Neural cell (in vitro differentiated cells): ENCODE measurements around the gene ROR2. TPM values are rescaled to one million over a fixed set of nuclear protein-coding genes. Genes with fewer than 3 reads are reported as not detected.

Experiments
- H2AFZ ChIP-seq: fragments of 200-600, 300-800 bp; sonication (generic), shearing (Covaris generic); 2 replicates; pipeline ENCODE4 v1.6.0; 2014; ENCODE audit warnings: low read depth, mild to moderate bottlenecking, antibody characterized with exemption, low read length, moderate library complexity
- H3F3A ChIP-seq: fragments of 200-600 bp; shearing (Covaris generic); 2 replicates; pipeline ENCODE4 v1.6.1; 2016; ENCODE audit warnings: mild to moderate bottlenecking, moderate library complexity, mixed read lengths, antibody characterized with exemption, low read length; ENCODE audit not compliant: insufficient read depth, poor library complexity, severe bottlenecking
- H3K27ac ChIP-seq: fragments of 200-600, 300-800 bp; sonication (generic), shearing (Covaris generic); 2 replicates; pipeline ENCODE4 v1.5.1; 2014; ENCODE audit warnings: mild to moderate bottlenecking, low read length, moderate library complexity
- H3K27me3 ChIP-seq: fragments of 300-800, 200-600 bp; sonication (generic), shearing (Covaris generic); 2 replicates; pipeline ENCODE4 v1.6.0; 2014; ENCODE audit warnings: mild to moderate bottlenecking, low read depth, low read length, moderate library complexity; ENCODE audit not compliant: insufficient read depth
- H3K36me3 ChIP-seq: fragments of 300-800, 200-600 bp; sonication (generic), shearing (Covaris generic); 2 replicates; pipeline ENCODE4 v1.5.1; 2014; ENCODE audit warnings: mild to moderate bottlenecking, antibody characterized with exemption, low read length, moderate library complexity; ENCODE audit not compliant: insufficient read depth
- H3K4me2 ChIP-seq: fragments of 300-800, 200-600 bp; sonication (generic), shearing (Covaris generic); 2 replicates; pipeline ENCODE4 v1.6.0; 2014; ENCODE audit warnings: mild to moderate bottlenecking, low read length
- H3K4me3 ChIP-seq: fragments of 300-800, 200-600 bp; sonication (generic), shearing (Covaris generic); 2 replicates; pipeline ENCODE4 v1.5.1; 2014; ENCODE audit warnings: mild to moderate bottlenecking, low read length, moderate library complexity
- H3K79me2 ChIP-seq: fragments of 200-600 bp; shearing (Covaris generic); replicated peaks from 2 replicates; pipeline ENCODE4 v1.6.0; 2014; ENCODE audit warnings: mild to moderate bottlenecking, low read length, moderate library complexity; ENCODE audit not compliant: insufficient read depth
- H3K9ac ChIP-seq: fragments of 300-800, 200-600 bp; sonication (generic), shearing (Covaris generic); 2 replicates; pipeline ENCODE4 v1.6.1; 2016; ENCODE audit warnings: mild to moderate bottlenecking, low read length, mixed read lengths
- H3K9me2 ChIP-seq: fragments of 200-600 bp; shearing (Covaris generic); 2 replicates; pipeline ENCODE4 v1.6.1; 2016; ENCODE audit warnings: mild to moderate bottlenecking, low read length, mixed read lengths; ENCODE audit not compliant: insufficient read depth
- H3K9me3 ChIP-seq: fragments of 200-600, 300-800 bp; sonication (generic), shearing (Covaris generic); 2 replicates; pipeline ENCODE4 v1.6.1; 2016; ENCODE audit warnings: mild to moderate bottlenecking, mixed run types, low read length, moderate library complexity, mixed read lengths
- H4K20me1 ChIP-seq: fragments of 200-600 bp; shearing (Covaris generic); 2 replicates; pipeline ENCODE4 v1.6.1; 2016; ENCODE audit warnings: mild to moderate bottlenecking, mixed run types; ENCODE audit not compliant: insufficient read depth
- EP300 ChIP-seq: fragments of 450-650 bp; conservative IDR thresholded peaks from 2 replicates; pipeline ENCODE4 v1.6.1; 2014; ENCODE audit warnings: antibody characterized with exemption, mild to moderate bottlenecking, moderate library complexity; ENCODE audit not compliant: poor library complexity, severe bottlenecking
- EZH2 ChIP-seq: fragments of 200-600, 300-800 bp; shearing (Covaris generic), sonication (generic); IDR thresholded peaks from 2 replicates; pipeline ENCODE4 v1.6.1; 2014; ENCODE audit warnings: antibody characterized with exemption, low read length, borderline replicate concordance, mild to moderate bottlenecking; ENCODE audit not compliant: insufficient read depth, poor library complexity, severe bottlenecking
- MXI1 ChIP-seq: fragments of 450-650 bp; conservative IDR thresholded peaks from 2 replicates; pipeline ENCODE4 v1.6.1; 2014; ENCODE audit warnings: antibody characterized with exemption, mild to moderate bottlenecking; ENCODE audit not compliant: poor library complexity, severe bottlenecking
- POLR2AphosphoS5 ChIP-seq: IDR thresholded peaks from 2 replicates; pipeline ENCODE4 v1.6.1; 2012
- RAD21 ChIP-seq: fragments of 450-650 bp; conservative IDR thresholded peaks from 2 replicates; pipeline ENCODE4 v1.6.1; 2014; ENCODE audit warnings: antibody characterized with exemption, mild to moderate bottlenecking, moderate library complexity
- REST ChIP-seq: IDR thresholded peaks from 2 replicates; pipeline ENCODE4 v1.6.1; 2012; ENCODE audit warnings: borderline replicate concordance
- SMC3 ChIP-seq: fragments of 450-650 bp; conservative IDR thresholded peaks from 2 replicates; pipeline ENCODE4 v1.6.1; 2014; ENCODE audit warnings: antibody characterized with exemption, mild to moderate bottlenecking, moderate library complexity; ENCODE audit not compliant: poor library complexity
- TAF1 ChIP-seq: IDR thresholded peaks from 2 replicates; pipeline ENCODE4 v1.6.1; 2012; ENCODE audit warnings: low read depth
- polyA plus RNA-seq: library from polyadenylated mRNA; depleted of rRNA; stranded (reverse); fragments of >200 nt; gene quantifications from 2 replicates; pipeline ENCODE4 v1.2.3, GENCODE V29; 2014
- TF ChIP-seq, protein P1 (sequence below): fragments of 450-650 bp; IDR thresholded peaks from 2 replicates; pipeline ENCODE4 v1.5.1; 2014; ENCODE audit warnings: antibody characterized with exemption, mild to moderate bottlenecking, moderate library complexity; ENCODE audit not compliant: poor library complexity, severe bottlenecking

Gene ROR2
- polyA plus RNA-seq, 1 donor from 2014 or later, result 0.33 TPM

DNA sequence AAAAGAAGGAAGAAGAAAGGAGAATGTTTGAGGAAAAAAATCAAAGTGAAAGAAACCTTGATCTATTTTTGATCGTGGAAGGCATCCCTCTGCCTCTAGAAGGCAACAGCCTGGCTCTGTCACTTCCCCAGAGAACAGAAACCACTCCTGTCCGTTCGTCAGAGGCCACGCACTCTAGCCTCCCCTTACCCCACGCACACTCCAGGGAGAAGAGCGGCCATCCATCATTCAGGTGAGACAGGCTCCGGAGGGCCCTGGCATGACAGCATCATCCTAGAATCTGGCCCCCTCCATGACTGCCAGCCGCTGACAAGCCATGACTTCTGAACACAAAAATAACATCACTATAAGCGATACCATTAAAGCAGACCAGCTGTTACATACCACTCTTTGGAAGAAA is 135.8 kb downstream of the ROR2 start:
- H3K9ac ChIP-seq, result no peak overlapping the region

DNA sequence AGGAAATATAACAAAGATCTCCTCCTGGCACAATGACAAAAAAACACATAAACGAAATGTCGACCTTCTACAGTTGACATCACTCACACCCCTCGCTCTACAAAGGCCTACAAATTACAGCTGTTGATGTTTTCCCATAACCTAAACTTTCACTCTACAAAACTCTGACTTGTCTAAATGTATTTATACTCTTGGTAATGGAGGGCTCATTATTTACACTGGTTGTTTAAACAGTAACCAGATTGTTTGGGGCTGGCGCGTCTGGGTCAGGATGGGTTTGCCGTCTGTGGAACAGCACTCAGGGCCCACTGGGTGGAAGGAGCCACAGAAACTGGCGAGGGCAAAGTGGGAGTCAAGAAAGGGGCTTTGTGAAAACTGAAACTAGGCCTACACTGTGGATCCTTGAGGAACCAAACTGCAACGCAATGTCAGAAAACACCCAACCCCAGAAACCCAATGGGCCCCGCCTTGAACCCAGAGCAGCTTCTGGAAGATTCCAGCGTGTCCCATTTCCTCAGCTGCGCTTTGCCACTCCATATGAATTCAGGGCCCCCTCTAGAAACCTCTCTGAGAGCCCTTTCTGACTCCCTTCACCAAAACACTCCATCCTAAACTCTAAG is 136.7 kb downstream of the ROR2 start:
- Histone ChIP-seq H4K20me1 (no peaks in the 10 kb centered on the region), H2AFZ (no peak overlapping the region), H3K9me3 (no peaks in the 10 kb centered on the region), H3K27ac (no peak overlapping the region), H3K27me3 (no peaks in the 10 kb centered on the region), H3K9ac (no peak overlapping the region), H3K4me2 (no peak overlapping the region), H3K9me2 (no peaks in the 10 kb centered on the region), H3K79me2 (no peaks in the 10 kb centered on the region), H3K36me3 (no peaks in the 10 kb centered on the region), H3K4me3 (no peak overlapping the region), H3F3A (no peaks in the 10 kb centered on the region)
- TF ChIP-seq RAD21 (no peak), SMC3 (no peak), MXI1 (no peak), POLR2AphosphoS5 (no peak), EP300 (no peak), EZH2 (no peak), TAF1 (no peak)
- TF ChIP-seq, protein P1, sequence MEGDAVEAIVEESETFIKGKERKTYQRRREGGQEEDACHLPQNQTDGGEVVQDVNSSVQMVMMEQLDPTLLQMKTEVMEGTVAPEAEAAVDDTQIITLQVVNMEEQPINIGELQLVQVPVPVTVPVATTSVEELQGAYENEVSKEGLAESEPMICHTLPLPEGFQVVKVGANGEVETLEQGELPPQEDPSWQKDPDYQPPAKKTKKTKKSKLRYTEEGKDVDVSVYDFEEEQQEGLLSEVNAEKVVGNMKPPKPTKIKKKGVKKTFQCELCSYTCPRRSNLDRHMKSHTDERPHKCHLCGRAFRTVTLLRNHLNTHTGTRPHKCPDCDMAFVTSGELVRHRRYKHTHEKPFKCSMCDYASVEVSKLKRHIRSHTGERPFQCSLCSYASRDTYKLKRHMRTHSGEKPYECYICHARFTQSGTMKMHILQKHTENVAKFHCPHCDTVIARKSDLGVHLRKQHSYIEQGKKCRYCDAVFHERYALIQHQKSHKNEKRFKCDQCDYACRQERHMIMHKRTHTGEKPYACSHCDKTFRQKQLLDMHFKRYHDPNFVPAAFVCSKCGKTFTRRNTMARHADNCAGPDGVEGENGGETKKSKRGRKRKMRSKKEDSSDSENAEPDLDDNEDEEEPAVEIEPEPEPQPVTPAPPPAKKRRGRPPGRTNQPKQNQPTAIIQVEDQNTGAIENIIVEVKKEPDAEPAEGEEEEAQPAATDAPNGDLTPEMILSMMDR, result no peak

More for the DNA sequence above, 135.8 kb downstream of the ROR2 start:
- Histone ChIP-seq H2AFZ (no peak overlapping the region), H3K36me3 (no peaks in the 10 kb centered on the region), H3K27me3 (no peaks in the 10 kb centered on the region), H3K4me2 (no peak overlapping the region), H3K79me2 (no peaks in the 10 kb centered on the region), H3F3A (no peaks in the 10 kb centered on the region), H3K9me3 (no peaks in the 10 kb centered on the region), H4K20me1 (no peaks in the 10 kb centered on the region), H3K4me3 (no peak overlapping the region), H3K9me2 (no peaks in the 10 kb centered on the region), H3K27ac (no peak overlapping the region)
- TF ChIP-seq, protein P1, result no peak
- no peak for TF ChIP-seq RAD21
- TF ChIP-seq POLR2AphosphoS5, result no peak
- TF ChIP-seq EZH2, result no peak
- no peak for TF ChIP-seq MXI1
- TF ChIP-seq EP300, result no peak
- TF ChIP-seq SMC3, result no peak
- TF ChIP-seq REST, result no peak
- TF ChIP-seq TAF1, result no peak
